HEK293 (cell line): Measurements from ENCODE around the gene KIF21B.
A peak's percentile ranks its signal among the peaks of the same experiment; 100 is the strongest.

Experiments used
- CTCF ChIA-PET: fragments of 350-600 bp; formaldehyde crosslinking; extraction: SDS; loops from one replicate; lab custom pipeline; 2021; ENCODE audit warnings: antibody characterized with exemption; lab: Yijun Ruan, JAX
- POLR2A ChIA-PET: fragments of 300-600 bp; formaldehyde crosslinking; extraction: SDS; loops from one replicate; lab custom pipeline; 2020; ENCODE audit warnings: antibody characterized with exemption, inconsistent platforms; lab: Yijun Ruan, JAX
- H3K27ac ChIP-seq: fragments of 200-500 bp; sonication (Bioruptor generic); 2 replicates; pipeline ENCODE4 v1.5.1; 2014; ENCODE audit warnings: low read depth, low read length, control low read depth, inconsistent platforms; ENCODE audit errors: extremely low read depth
- H3K36me3 ChIP-seq, 2 experiments: fragments of 200-500 bp in 1 of 2; sonication (Bioruptor generic) in 1 of 2; 1 replicate in 1 of 2; 2 replicates in 1 of 2; pipeline ENCODE4 v1.5.1; 2014 to 2017; ENCODE audit warnings: inconsistent platforms in 2 of 2, low read length in 2 of 2; ENCODE audit not compliant: control insufficient read depth in 2 of 2, insufficient read depth in 1 of 2
- H3K4me1 ChIP-seq: fragments of 200-500 bp; sonication (Bioruptor generic); 2 replicates; pipeline ENCODE4 v1.5.1; 2014; ENCODE audit warnings: mild to moderate bottlenecking, low read length, inconsistent platforms; ENCODE audit not compliant: control insufficient read depth, insufficient read depth
- H3K4me3 ChIP-seq: 2 replicates; pipeline ENCODE4 v1.5.1; 2011; ENCODE audit warnings: low read depth, mild to moderate bottlenecking, control low read depth, low read length, moderate library complexity
- H3K9me3 ChIP-seq: fragments of 200-500 bp; sonication (Bioruptor generic); 2 replicates; pipeline ENCODE4 v1.5.1; 2014; ENCODE audit warnings: low read depth, low read length, inconsistent platforms; ENCODE audit not compliant: control insufficient read depth, insufficient read depth
- CTCF ChIP-seq: fragments of 450-650 bp; formaldehyde crosslinking; IDR thresholded peaks from 2 replicates; pipeline ENCODE4 v1.5.1; 2016; ENCODE audit warnings: missing biosample characterization, missing genetic modification characterization
- HOXA7 ChIP-seq: sonication (generic); formaldehyde crosslinking; IDR thresholded peaks from 2 replicates; pipeline ENCODE4 v1.8.1; 2022; ENCODE audit warnings: missing genetic modification reagents, borderline replicate concordance
- KLF8 ChIP-seq: fragments of 450-650 bp; formaldehyde crosslinking; IDR thresholded peaks from 2 replicates; pipeline ENCODE4 v1.5.1; 2016; ENCODE audit warnings: missing biosample characterization, missing genetic modification characterization
- MYNN ChIP-seq: fragments of 450-650 bp; formaldehyde crosslinking; IDR thresholded peaks from 2 replicates; pipeline ENCODE4 v1.5.1; 2016; ENCODE audit warnings: missing biosample characterization, missing genetic modification characterization, borderline replicate concordance
- PRDM10 ChIP-seq: fragments of 450-650 bp; formaldehyde crosslinking; IDR thresholded peaks from 2 replicates; pipeline ENCODE4 v1.5.1; 2016; ENCODE audit warnings: missing biosample characterization, missing genetic modification characterization
- PRDM6 ChIP-seq: fragments of 450-650 bp; formaldehyde crosslinking; IDR thresholded peaks from 2 replicates; pipeline ENCODE4 v1.5.1; 2017; ENCODE audit warnings: missing biosample characterization, missing genetic modification characterization
- SP7 ChIP-seq: fragments of 450-650 bp; formaldehyde crosslinking; IDR thresholded peaks from 2 replicates; pipeline ENCODE4 v1.5.1; 2016; ENCODE audit warnings: missing biosample characterization, missing genetic modification characterization
- ZNF132 ChIP-seq: fragments of 450-650 bp; formaldehyde crosslinking; IDR thresholded peaks from 2 replicates; pipeline ENCODE4 v1.5.1; 2017; ENCODE audit warnings: missing biosample characterization, missing genetic modification characterization, borderline replicate concordance
- ZNF248 ChIP-seq: fragments of 450-650 bp; formaldehyde crosslinking; IDR thresholded peaks from 2 replicates; pipeline ENCODE4 v1.5.1; 2017; ENCODE audit warnings: missing biosample characterization, missing genetic modification characterization
- ZNF324 ChIP-seq: fragments of 450-650 bp; formaldehyde crosslinking; IDR thresholded peaks from 2 replicates; pipeline ENCODE4 v1.5.1; 2016; ENCODE audit warnings: missing biosample characterization, missing genetic modification characterization
- ZNF366 ChIP-seq: fragments of 450-650 bp; formaldehyde crosslinking; conservative IDR thresholded peaks from 2 replicates; pipeline ENCODE4 v1.5.1; 2016; ENCODE audit warnings: missing biosample characterization, missing genetic modification characterization
- ZNF501 ChIP-seq: fragments of 450-650 bp; formaldehyde crosslinking; IDR thresholded peaks from 2 replicates; pipeline ENCODE4 v1.5.1; 2016; ENCODE audit warnings: missing biosample characterization, missing genetic modification characterization
- ZNF561 ChIP-seq: fragments of 450-650 bp; IDR thresholded peaks from 2 replicates; pipeline ENCODE4 v1.5.1; 2018; ENCODE audit warnings: missing biosample characterization, missing genetic modification characterization, borderline replicate concordance
- ZNF629 ChIP-seq: fragments of 450-650 bp; formaldehyde crosslinking; IDR thresholded peaks from 2 replicates; pipeline ENCODE4 v1.5.1; 2017; ENCODE audit warnings: missing biosample characterization, missing genetic modification characterization
- ZNF654 ChIP-seq: fragments of 450-650 bp; formaldehyde crosslinking; IDR thresholded peaks from 2 replicates; pipeline ENCODE4 v1.5.1; 2016; ENCODE audit warnings: low read depth, missing biosample characterization, missing genetic modification characterization
- ZNF670 ChIP-seq: fragments of 450-650 bp; formaldehyde crosslinking; IDR thresholded peaks from 2 replicates; pipeline ENCODE4 v1.5.1; 2016; ENCODE audit warnings: missing biosample characterization, missing genetic modification characterization, low read depth
- ZNF76 ChIP-seq: fragments of 450-650 bp; formaldehyde crosslinking; IDR thresholded peaks from 2 replicates; pipeline ENCODE4; 2016; ENCODE audit warnings: low read depth, missing biosample characterization, missing genetic modification characterization, borderline replicate concordance
- TF ChIP-seq, protein P1 (sequence below): fragments of 450-650 bp; formaldehyde crosslinking; IDR thresholded peaks from 2 replicates; pipeline ENCODE4 v1.5.1; 2016; ENCODE audit warnings: missing biosample characterization, missing genetic modification characterization
- TF ChIP-seq, protein P2 (sequence below): fragments of 450-650 bp; formaldehyde crosslinking; IDR thresholded peaks from 2 replicates; pipeline ENCODE4 v1.5.1; 2016; ENCODE audit warnings: missing biosample characterization, missing genetic modification characterization

KIF21B gene

GRCh38 chr1:201044119-201044518 lies 20.6 kb upstream of the KIF21B start:
- H3K9me3 ChIP-seq = no peaks in the 10 kb centered on the region
- H3K4me1 ChIP-seq = no peaks in the 10 kb centered on the region
- CTCF ChIA-PET = interaction anchor here (0.6 to 9.4 kb wide), 7 partner anchors 15 to 1360 kb away, joined by 3 to 108 read pairs (median 5); no protein-coding TSS in a partner anchor
- POLR2A ChIA-PET = no interaction called here
- no peaks in the 10 kb centered on the region for H3K36me3 ChIP-seq
- H3K4me3 ChIP-seq = no peak overlapping the region
- H3K27ac ChIP-seq = no peak overlapping the region
- no peak for TF ChIP-seq ZNF76 (tag by site-specific recombination)
- no peak for TF ChIP-seq ZNF629 (tag by site-specific recombination)
- TF ChIP-seq ZNF654 (tag by site-specific recombination) = no peak
- TF ChIP-seq, protein P1, sequence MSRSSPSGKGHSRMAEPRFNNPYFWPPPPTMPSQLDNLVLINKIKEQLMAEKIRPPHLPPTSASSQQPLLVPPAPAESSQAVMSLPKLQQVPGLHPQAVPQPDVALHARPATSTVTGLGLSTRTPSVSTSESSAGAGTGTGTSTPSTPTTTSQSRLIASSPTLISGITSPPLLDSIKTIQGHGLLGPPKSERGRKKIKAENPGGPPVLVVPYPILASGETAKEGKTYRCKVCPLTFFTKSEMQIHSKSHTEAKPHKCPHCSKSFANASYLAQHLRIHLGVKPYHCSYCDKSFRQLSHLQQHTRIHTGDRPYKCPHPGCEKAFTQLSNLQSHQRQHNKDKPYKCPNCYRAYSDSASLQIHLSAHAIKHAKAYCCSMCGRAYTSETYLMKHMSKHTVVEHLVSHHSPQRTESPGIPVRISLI = no peak
- no peak for TF ChIP-seq PRDM6 (tag by site-specific recombination)
- no peak for TF ChIP-seq ZNF670 (tag by site-specific recombination)
- no peak for TF ChIP-seq HOXA7 (CRISPR knock-in tag)
- TF ChIP-seq, all 188 proteins: peak for 0

GRCh38 chr1:201042779-201043461 lies 19.4 kb upstream of the KIF21B start:
- no peak overlapping the region for H3K4me3 ChIP-seq
- POLR2A ChIA-PET = no interaction called here
- H3K4me1 ChIP-seq = no peaks in the 10 kb centered on the region
- 0 out of 2 replicates have a peak, but pooled peaks have one; percentile 40 for TF ChIP-seq ZNF561 (tag by site-specific recombination)
- TF ChIP-seq ZNF248 (tag by site-specific recombination) = no peak
- no peak for TF ChIP-seq SP7 (tag by site-specific recombination)
- peak; percentile 24; the same call in 1 of the 2 replicates for TF ChIP-seq ZNF501 (tag by site-specific recombination)
- TF ChIP-seq MYNN (tag by site-specific recombination) = peak; percentile 90
- TF ChIP-seq CTCF (tag by site-specific recombination) = peak; percentile 84
- no peak for TF ChIP-seq ZNF132
- TF ChIP-seq ZNF324 (tag by site-specific recombination) = 0 out of 2 replicates have a peak, but pooled peaks have one; percentile 64
- TF ChIP-seq ZNF366 (tag by site-specific recombination) = peak; percentile 36; the same call in 1 of the 2 replicates
- TF ChIP-seq, protein P2, sequence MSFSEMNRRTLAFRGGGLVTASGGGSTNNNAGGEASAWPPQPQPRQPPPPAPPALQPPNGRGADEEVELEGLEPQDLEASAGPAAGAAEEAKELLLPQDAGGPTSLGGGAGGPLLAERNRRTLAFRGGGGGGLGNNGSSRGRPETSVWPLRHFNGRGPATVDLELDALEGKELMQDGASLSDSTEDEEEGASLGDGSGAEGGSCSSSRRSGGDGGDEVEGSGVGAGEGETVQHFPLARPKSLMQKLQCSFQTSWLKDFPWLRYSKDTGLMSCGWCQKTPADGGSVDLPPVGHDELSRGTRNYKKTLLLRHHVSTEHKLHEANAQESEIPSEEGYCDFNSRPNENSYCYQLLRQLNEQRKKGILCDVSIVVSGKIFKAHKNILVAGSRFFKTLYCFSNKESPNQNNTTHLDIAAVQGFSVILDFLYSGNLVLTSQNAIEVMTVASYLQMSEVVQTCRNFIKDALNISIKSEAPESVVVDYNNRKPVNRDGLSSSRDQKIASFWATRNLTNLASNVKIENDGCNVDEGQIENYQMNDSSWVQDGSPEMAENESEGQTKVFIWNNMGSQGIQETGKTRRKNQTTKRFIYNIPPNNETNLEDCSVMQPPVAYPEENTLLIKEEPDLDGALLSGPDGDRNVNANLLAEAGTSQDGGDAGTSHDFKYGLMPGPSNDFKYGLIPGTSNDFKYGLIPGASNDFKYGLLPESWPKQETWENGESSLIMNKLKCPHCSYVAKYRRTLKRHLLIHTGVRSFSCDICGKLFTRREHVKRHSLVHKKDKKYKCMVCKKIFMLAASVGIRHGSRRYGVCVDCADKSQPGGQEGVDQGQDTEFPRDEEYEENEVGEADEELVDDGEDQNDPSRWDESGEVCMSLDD (tag by site-specific recombination) = 0 out of 2 replicates have a peak, but pooled peaks have one; percentile 59
- TF ChIP-seq PRDM6 (tag by site-specific recombination) = no peak
- TF ChIP-seq KLF8 (tag by site-specific recombination) = 0 out of 2 replicates have a peak, but pooled peaks have one; percentile 21
- TF ChIP-seq PRDM10 = peak; percentile 16; the same call in 1 of the 2 replicates
- peak; percentile 90 for TF ChIP-seq ZNF654 (tag by site-specific recombination)

More at GRCh38 chr1:201042779-201043461, 19.4 kb upstream of the KIF21B start:
- Histone ChIP-seq H3K9me3 (no peaks in the 10 kb centered on the region), H3K36me3 (no peaks in the 10 kb centered on the region), H3K27ac (no peak overlapping the region)
- CTCF ChIA-PET = interaction anchor here (0.6 to 9.4 kb wide), 18 partner anchors 19 to 421 kb away, joined by 3 to 108 read pairs (median 3); partner anchors contain the start of gene KIF21B
